Esophagus squamous epithelium (tissue), 5 donors: ENCODE measurements around the gene ABTB1. TPM values are rescaled to one million over a fixed set of nuclear protein-coding genes. Genes with fewer than 3 reads are reported as not detected.

Experiments used
- DNase-seq: peaks from one replicate; lab custom pipeline; 2025; lab: John Stamatoyannopoulos, UW
- H3K27ac ChIP-seq, 4 donors: fragments of 200-600 bp; sonication (generic); one replicate each; pipeline ENCODE4 v1.5.1; 2016 to 2019; ENCODE audit warnings: mild to moderate bottlenecking in 1 of 4
- H3K27me3 ChIP-seq, 4 donors: fragments of 200-600 bp; sonication (generic); 1 replicate in 3 of 4; 2 replicates in 1 of 4; pipeline versions ENCODE4 v1.5.1 to v1.6.0; 2017 to 2021; ENCODE audit warnings: antibody characterized with exemption in 1 of 4
- H3K36me3 ChIP-seq, 3 donors: fragments of 200-600 bp; sonication (generic); one replicate each; pipeline ENCODE4 v1.5.1; 2016 to 2019
- H3K4me1 ChIP-seq, 3 donors: fragments of 200-600 bp; sonication (generic); one replicate each; pipeline ENCODE4 v1.5.1; 2017 to 2019
- H3K4me3 ChIP-seq, 4 donors: fragments of 200-600 bp; sonication (generic); 1 replicate in 3 of 4; 2 replicates in 1 of 4; pipeline ENCODE4 v1.5.1; 2016 to 2019; ENCODE audit warnings: mild to moderate bottlenecking in 2 of 4, moderate library complexity in 1 of 4
- H3K9me3 ChIP-seq, 3 donors: fragments of 200-600 bp; sonication (generic); one replicate each; pipeline ENCODE4 v1.5.1; 2016 to 2019
- POLR2A ChIP-seq, 4 donors: fragments of 450-650 bp; IDR thresholded peaks; one replicate each; pipeline ENCODE4 v1.6.1; 2017; ENCODE audit warnings: antibody characterized with exemption in 4 of 4, mild to moderate bottlenecking in 4 of 4, moderate library complexity in 3 of 4
- WGBS, 2 donors: methylation state at CpG; one replicate each; pipeline ENCODE4 v1.1.5; 2018; 5-methylcytosine and 5-hydroxymethylcytosine counted together
- intact Hi-C: fragments of 100-400 bp; cut with DNase I; formaldehyde crosslinking; loops from one replicate; pipeline ENCODE4 v1.15.0; 2022
- total RNA-seq, 4 donors: library from RNA; depleted of rRNA; stranded (reverse); fragments of >200 nt; gene quantifications; one replicate each; pipeline ENCODE4 v1.1.0, GENCODE V29; 2016
- TF ChIP-seq, protein P1 (sequence below), 6 experiments: fragments of 450-650 bp in 4 of 6; fragments of 200-600 bp in 2 of 6; sonication (generic) in 2 of 6; IDR thresholded peaks; one replicate each; pipeline ENCODE4 v1.5.1; 2016 to 2019; ENCODE audit warnings: antibody characterized with exemption in 6 of 6, mild to moderate bottlenecking in 4 of 6, moderate library complexity in 4 of 6
- donor health status: DM: yes; HTN: yes; CAD: no.

ABTB1 gene
- total RNA-seq, 4 donors from 2014 or later = 5.6 to 21.4 (median 6.3) TPM

GRCh38 chr3:127674790-127675189, 2.0 kb downstream of the ABTB1 start:
- no peak for DNase-seq
- WGBS, 2 donors = 75 to 76% methylated on average over 8 of the region's 8 CpGs
- Histone ChIP-seq H3K27me3 (no peaks in the 10 kb centered on the region), H3K4me3 (no peak overlapping the region), H3K9me3 (no peaks in the 10 kb centered on the region), H3K36me3 (peaks cover 0 to 43% (median 0%) of the 10 kb centered on the region in 3 donors), H3K27ac (no peak overlapping the region), H3K4me1 (peaks cover 22 to 56% (median 24%) of the 10 kb centered on the region in 3 donors)
- intact Hi-C loops = loop anchor here (10.0 kb wide), 1 partner anchor 150 kb away; the partner anchor contains the start of gene MGLL
- TF ChIP-seq, protein P1, sequence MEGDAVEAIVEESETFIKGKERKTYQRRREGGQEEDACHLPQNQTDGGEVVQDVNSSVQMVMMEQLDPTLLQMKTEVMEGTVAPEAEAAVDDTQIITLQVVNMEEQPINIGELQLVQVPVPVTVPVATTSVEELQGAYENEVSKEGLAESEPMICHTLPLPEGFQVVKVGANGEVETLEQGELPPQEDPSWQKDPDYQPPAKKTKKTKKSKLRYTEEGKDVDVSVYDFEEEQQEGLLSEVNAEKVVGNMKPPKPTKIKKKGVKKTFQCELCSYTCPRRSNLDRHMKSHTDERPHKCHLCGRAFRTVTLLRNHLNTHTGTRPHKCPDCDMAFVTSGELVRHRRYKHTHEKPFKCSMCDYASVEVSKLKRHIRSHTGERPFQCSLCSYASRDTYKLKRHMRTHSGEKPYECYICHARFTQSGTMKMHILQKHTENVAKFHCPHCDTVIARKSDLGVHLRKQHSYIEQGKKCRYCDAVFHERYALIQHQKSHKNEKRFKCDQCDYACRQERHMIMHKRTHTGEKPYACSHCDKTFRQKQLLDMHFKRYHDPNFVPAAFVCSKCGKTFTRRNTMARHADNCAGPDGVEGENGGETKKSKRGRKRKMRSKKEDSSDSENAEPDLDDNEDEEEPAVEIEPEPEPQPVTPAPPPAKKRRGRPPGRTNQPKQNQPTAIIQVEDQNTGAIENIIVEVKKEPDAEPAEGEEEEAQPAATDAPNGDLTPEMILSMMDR (IDR thresholded peaks at IDR 0.05) = no peak
- TF ChIP-seq POLR2A (IDR thresholded peaks at IDR 0.05) = no peak

GRCh38 chr3:127675651-127676391, 3.1 kb downstream of the ABTB1 start:
- intact Hi-C loops = loop anchor here (10.0 kb wide), 1 partner anchor 149 kb away; the partner anchor contains the start of gene MGLL
- no peaks in the 10 kb centered on the region for H3K27me3 ChIP-seq
- H3K4me3 ChIP-seq = no peak overlapping the region
- WGBS, 2 donors = 93 to 100% methylated on average over 5 to 11 of the region's 29 CpGs
- no peak for TF ChIP-seq POLR2A (IDR thresholded peaks at IDR 0.05)
- TF ChIP-seq, protein P1 (IDR thresholded peaks at IDR 0.05) = no peak
- peaks cover 0 to 52% (median 0%) of the 10 kb centered on the region in 3 donors for H3K36me3 ChIP-seq
- H3K27ac ChIP-seq = no peak overlapping the region
- DNase-seq = no peak
- H3K9me3 ChIP-seq = no peaks in the 10 kb centered on the region
- H3K4me1 ChIP-seq = peaks cover 22 to 56% (median 24%) of the 10 kb centered on the region in 3 donors

- intact Hi-C loops = loop anchor here (10.0 kb wide), 1 partner anchor 148 kb away; the partner anchor contains the start of gene MGLL
- H3K4me1 ChIP-seq = peaks cover 22 to 53% (median 24%) of the 10 kb centered on the region in 3 donors
Observed at GRCh38 chr3:127676456-127676855, 3.7 kb downstream of the ABTB1 start.

GRCh38 chr3:127676921-127677351, 4.2 kb downstream of the ABTB1 start:
- intact Hi-C loops = loop anchor here (10.0 kb wide), 1 partner anchor 148 kb away; the partner anchor contains the start of gene MGLL
- Histone ChIP-seq H3K4me3 (no peak overlapping the region), H3K4me1 (peaks cover 18 to 48% (median 20%) of the 10 kb centered on the region in 3 donors), H3K9me3 (no peaks in the 10 kb centered on the region), H3K36me3 (peaks cover 0 to 52% (median 0%) of the 10 kb centered on the region in 3 donors), H3K27ac (no peak overlapping the region), H3K27me3 (no peaks in the 10 kb centered on the region)
- TF ChIP-seq, protein P1 (IDR thresholded peaks at IDR 0.05) = no peak
- TF ChIP-seq POLR2A (IDR thresholded peaks at IDR 0.05) = no peak
- 60 to 95% methylated on average over 2 to 7 of the region's 21 CpGs for WGBS, 2 donors
- no peak for DNase-seq

More at GRCh38 chr3:127676456-127676855, 3.7 kb downstream of the ABTB1 start:
- H3K27me3 ChIP-seq = no peaks in the 10 kb centered on the region
- no peak for TF ChIP-seq POLR2A (IDR thresholded peaks at IDR 0.05)
- TF ChIP-seq, protein P1 (IDR thresholded peaks at IDR 0.05) = no peak
- 73% methylated on average over 2 of the region's 4 CpGs; no CpG with 5 or more reads in 1 of the 2 donors for WGBS, 2 donors
- peaks cover 0 to 52% (median 0%) of the 10 kb centered on the region in 3 donors for H3K36me3 ChIP-seq
- no peaks in the 10 kb centered on the region for H3K9me3 ChIP-seq
- no peak overlapping the region for H3K27ac ChIP-seq
- no peak for DNase-seq
- H3K4me3 ChIP-seq = no peak overlapping the region
